SK-N-MC (cell line): ENCODE results near the gene CTBP1.

Experiments
- EZH2 ChIP-seq: fragments of 200-600 bp; sonication (generic); IDR thresholded peaks from one replicate; pipeline ENCODE4 v1.6.1; 2017; ENCODE audit warnings: antibody characterized with exemption
- FOXP2 ChIP-seq: optimal IDR thresholded peaks from 2 replicates; pipeline ENCODE3; 2011; ENCODE audit warnings: mild to moderate bottlenecking, moderate library complexity; ENCODE audit not compliant: insufficient read depth; ENCODE audit errors: extremely low read length, control extremely low read depth

GRCh38 chr4:1226144-1226481, 22.8 kb downstream of the CTBP1 start:
- TF ChIP-seq EZH2 (no peak), FOXP2 (no peak)
